Astrocyte (in vitro differentiated cells and primary cell): ENCODE data around the gene CDKN2C. TPM values are rescaled to one million over a fixed set of nuclear protein-coding genes. Genes with fewer than 3 reads are reported as not detected.

Experiments
- DNase-seq: peaks from one replicate; pipeline ENCODE4 v3.0.0-alpha.2; 2010; ENCODE audit warnings: low read depth
- FAIRE-seq: peaks from 2 replicates; lab custom pipeline; 2011; peaks lifted over from hg19 to GRCh38; lab: Jason Lieb, UNC
- H2AFZ ChIP-seq: 2 replicates; pipeline ENCODE4 v1.6.0; 2012; ENCODE audit warnings: low read depth, low read length, inconsistent platforms
- H3K27ac ChIP-seq: 2 replicates; pipeline ENCODE4 v1.5.1; 2011; ENCODE audit warnings: low read depth, low read length, inconsistent platforms
- H3K27me3 ChIP-seq: 2 replicates; pipeline ENCODE4 v1.6.0; 2011; ENCODE audit warnings: low read length, inconsistent platforms; ENCODE audit not compliant: insufficient read depth
- H3K36me3 ChIP-seq: 2 replicates; pipeline ENCODE4 v1.5.1; 2011; ENCODE audit warnings: low read length, inconsistent platforms; ENCODE audit not compliant: insufficient read depth
- H3K4me1 ChIP-seq: 2 replicates; pipeline ENCODE4 v1.5.1; 2011; ENCODE audit warnings: low read length, inconsistent platforms; ENCODE audit not compliant: insufficient read depth
- H3K4me2 ChIP-seq: 2 replicates; pipeline ENCODE4 v1.6.0; 2012; ENCODE audit warnings: low read length, inconsistent platforms
- H3K4me3 ChIP-seq: 2 replicates; pipeline ENCODE4 v1.5.1; 2011; ENCODE audit warnings: low read depth, mild to moderate bottlenecking, low read length, inconsistent platforms; ENCODE audit not compliant: insufficient read depth
- H3K79me2 ChIP-seq: 2 replicates; pipeline ENCODE4 v1.6.0; 2012; ENCODE audit warnings: mild to moderate bottlenecking, low read length, inconsistent platforms; ENCODE audit not compliant: insufficient read depth
- H3K9ac ChIP-seq: 2 replicates; pipeline ENCODE4 v1.6.0; 2012; ENCODE audit warnings: mild to moderate bottlenecking, low read length, inconsistent platforms
- H3K9me3 ChIP-seq: 2 replicates; pipeline ENCODE4 v1.5.1; 2012; ENCODE audit warnings: low read depth, mild to moderate bottlenecking, low read length, inconsistent platforms; ENCODE audit not compliant: insufficient read depth
- H4K20me1 ChIP-seq: 2 replicates; pipeline ENCODE4 v1.6.0; 2012; ENCODE audit warnings: low read length, inconsistent platforms; ENCODE audit not compliant: insufficient read depth
- H3K27ac Mint-ChIP-seq: one replicate; pipeline ENCODE4 v1.8.0; 2021; ENCODE audit warnings: mild to moderate bottlenecking, mixed read lengths; ENCODE audit not compliant: unreplicated experiment
- H3K27me3 Mint-ChIP-seq: one replicate; pipeline ENCODE4 v1.8.0; 2021; ENCODE audit warnings: low read depth, mixed read lengths; ENCODE audit not compliant: unreplicated experiment
- H3K36me3 Mint-ChIP-seq: one replicate; pipeline ENCODE4 v1.8.0; 2021; ENCODE audit warnings: low read depth, mixed read lengths; ENCODE audit not compliant: unreplicated experiment
- H3K4me1 Mint-ChIP-seq: one replicate; pipeline ENCODE4 v1.8.0; 2021; ENCODE audit warnings: low read depth, mixed read lengths; ENCODE audit not compliant: unreplicated experiment
- H3K4me3 Mint-ChIP-seq: one replicate; pipeline ENCODE4 v1.8.0; 2021; ENCODE audit warnings: mild to moderate bottlenecking, moderate library complexity, mixed read lengths; ENCODE audit not compliant: unreplicated experiment
- H3K9me3 Mint-ChIP-seq: one replicate; pipeline ENCODE4 v1.8.0; 2021; ENCODE audit warnings: mild to moderate bottlenecking, mixed read lengths; ENCODE audit not compliant: unreplicated experiment
- CTCF ChIP-seq: IDR thresholded peaks from 2 replicates; pipeline ENCODE4 v1.5.1; 2011; ENCODE audit warnings: low read depth, mild to moderate bottlenecking, inconsistent platforms, low read length, moderate library complexity; ENCODE audit not compliant: insufficient read depth
- EZH2 ChIP-seq: IDR thresholded peaks from 2 replicates; pipeline ENCODE4 v1.6.1; 2012; ENCODE audit warnings: mild to moderate bottlenecking, low read length, inconsistent platforms; ENCODE audit not compliant: insufficient read depth
- total RNA-seq: library from RNA; stranded (reverse); gene quantifications from 2 replicates; pipeline ENCODE4 v1.2.1, GENCODE V29; 2021

The CDKN2C gene
- total RNA-seq, 1 donor from 2014 or later = 0.43 TPM

- no peak for TF ChIP-seq CTCF
- TF ChIP-seq EZH2 = no peak
- peak; percentile 84 for DNase-seq
- Histone ChIP-seq H4K20me1 (no peaks in the 10 kb centered on the region), H3K9me3 (no peaks in the 10 kb centered on the region), H3K27me3 (no peaks in the 10 kb centered on the region), H3K9ac (peak overlapping the region; percentile 84), H3K79me2 (peaks cover 34% of the 10 kb centered on the region), H3K36me3 (no peaks in the 10 kb centered on the region), H3K4me2 (peak overlapping the region; percentile 90), H3K4me1 (peaks cover 4% of the 10 kb centered on the region), H3K4me3 (peak overlapping the region; percentile 82), H2AFZ (peak overlapping the region; percentile 86), H3K27ac (peak overlapping the region; percentile 79)
- H3K4me3 Mint-ChIP-seq = peak overlapping the region; percentile 86
- FAIRE-seq = no peak
- peak overlapping the region; percentile 58 for H3K27ac Mint-ChIP-seq
- H3K36me3 Mint-ChIP-seq = no peaks in the 10 kb centered on the region
- peaks cover 6% of the 10 kb centered on the region for H3K4me1 Mint-ChIP-seq
- peaks cover 45% of the 10 kb centered on the region for H3K27me3 Mint-ChIP-seq
- H3K9me3 Mint-ChIP-seq = no peaks in the 10 kb centered on the region
These were observed 1.8 kb upstream of the CDKN2C start for GRCh38 chr1:50968158-50968820.

DNA sequence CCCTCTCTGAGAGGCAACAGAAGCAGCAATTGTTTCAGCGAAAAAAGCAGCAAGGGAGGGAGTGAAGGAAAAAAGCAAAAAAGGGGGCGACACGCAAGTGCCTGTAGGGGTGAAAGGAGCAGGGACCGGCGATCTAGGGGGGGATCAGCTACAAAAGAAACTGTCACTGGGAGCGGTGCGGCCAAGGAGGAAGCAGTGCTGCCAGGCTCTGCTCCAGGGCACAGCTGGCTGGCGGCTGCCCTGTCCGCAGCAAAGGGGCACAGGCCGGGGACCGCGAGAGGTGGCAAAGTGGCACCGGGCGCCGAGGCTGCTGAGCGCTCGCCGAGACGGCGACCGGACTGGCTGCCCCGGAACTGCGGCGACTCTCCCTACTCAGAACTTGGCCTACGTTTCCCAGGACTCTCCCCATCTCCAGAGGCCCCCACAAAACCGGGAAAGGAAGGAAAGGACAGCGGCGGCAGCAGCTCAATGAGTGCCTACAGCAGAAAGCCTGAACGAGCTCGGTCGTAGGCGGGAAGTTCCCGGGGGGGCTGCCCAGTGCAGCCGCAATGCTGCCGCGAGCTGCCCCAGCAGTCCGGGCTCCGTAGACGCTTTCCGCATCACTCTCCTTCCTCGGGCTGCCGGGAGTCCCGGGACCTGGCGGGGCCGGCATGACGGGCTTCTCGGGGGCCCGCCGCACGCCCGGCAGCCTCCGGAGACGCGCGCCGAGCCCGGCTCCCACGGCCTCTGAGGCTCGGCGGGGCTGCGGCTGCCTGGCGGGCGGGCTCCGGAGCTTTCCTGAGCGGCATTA lies 1.0 kb upstream of the CDKN2C start:
- peak overlapping the region; percentile 84 for H3K9ac ChIP-seq
- peak overlapping the region; percentile 82 for H3K4me3 ChIP-seq
- H3K27ac ChIP-seq = peak overlapping the region; percentile 79
- H3K27me3 ChIP-seq = no peaks in the 10 kb centered on the region
- no peak for DNase-seq
- Mint-ChIP-seq H3K4me1 (peaks cover 6% of the 10 kb centered on the region), H3K4me3 (peak overlapping the region; percentile 92), H3K27me3 (peaks cover 49% of the 10 kb centered on the region), H3K27ac (no peak overlapping the region), H3K9me3 (no peaks in the 10 kb centered on the region), H3K36me3 (no peaks in the 10 kb centered on the region)
- H3K4me2 ChIP-seq = peak overlapping the region; percentile 90
- H2AFZ ChIP-seq = peak overlapping the region; percentile 86
- peaks cover 34% of the 10 kb centered on the region for H3K79me2 ChIP-seq
- H3K9me3 ChIP-seq = no peaks in the 10 kb centered on the region
- H3K4me1 ChIP-seq = peaks cover 4% of the 10 kb centered on the region
- no peaks in the 10 kb centered on the region for H3K36me3 ChIP-seq
- TF ChIP-seq CTCF = no peak
- TF ChIP-seq EZH2 = no peak
- no peak for FAIRE-seq
- no peaks in the 10 kb centered on the region for H4K20me1 ChIP-seq
